GM18873 (cell line): ENCODE results near the gene MYLK.

Experiments used
- ATAC-seq: cut with Tn5 transposase; IDR thresholded peaks from one replicate; pipeline ENCODE4 v1.9.1; 2021; ENCODE audit warnings: mild to moderate bottlenecking, moderate library complexity, moderate number of reproducible peaks; ENCODE audit not compliant: unreplicated experiment, low FRiP score

The MYLK gene

DNA sequence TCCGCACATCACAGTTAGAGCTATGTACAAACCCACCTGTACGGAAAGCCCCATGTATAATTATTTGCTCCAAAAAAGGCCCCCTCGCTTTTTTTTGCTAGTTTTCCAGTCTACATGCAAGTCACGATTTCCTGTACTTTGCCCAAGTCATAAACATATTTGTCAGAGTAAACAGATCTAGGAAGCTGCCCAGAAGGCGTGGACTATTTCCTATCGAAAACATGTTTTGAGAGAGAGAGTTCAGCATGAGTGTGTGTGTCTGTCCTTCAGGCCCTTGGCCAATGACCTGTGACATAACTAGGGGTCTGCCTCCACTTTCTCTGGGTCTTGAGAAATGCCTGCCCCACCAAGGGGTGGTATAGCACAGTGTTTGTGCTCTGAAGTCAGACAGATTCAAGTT is 226.6 kb downstream of the MYLK start:
- ATAC-seq, result no peak

DNA sequence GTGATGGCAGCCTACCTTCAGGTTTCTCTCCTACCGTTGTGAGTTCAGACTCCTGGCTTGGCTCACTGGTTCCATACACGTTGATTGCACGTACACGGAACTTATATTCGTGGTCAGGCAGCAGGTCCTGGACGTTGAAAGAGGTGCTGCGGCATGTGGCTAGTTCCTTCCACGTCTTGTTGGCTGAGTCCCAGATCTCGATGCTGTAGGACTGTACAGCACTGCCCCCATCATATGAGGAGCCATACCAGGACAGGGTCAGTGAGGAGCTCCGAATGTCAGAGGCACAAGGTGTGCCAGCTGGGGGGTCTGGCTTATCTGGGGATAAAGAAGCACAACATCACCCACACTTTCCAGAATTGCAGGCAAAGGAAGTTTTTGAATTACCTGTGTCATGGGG is 227.0 kb downstream of the MYLK start:
- no peak for ATAC-seq

DNA sequence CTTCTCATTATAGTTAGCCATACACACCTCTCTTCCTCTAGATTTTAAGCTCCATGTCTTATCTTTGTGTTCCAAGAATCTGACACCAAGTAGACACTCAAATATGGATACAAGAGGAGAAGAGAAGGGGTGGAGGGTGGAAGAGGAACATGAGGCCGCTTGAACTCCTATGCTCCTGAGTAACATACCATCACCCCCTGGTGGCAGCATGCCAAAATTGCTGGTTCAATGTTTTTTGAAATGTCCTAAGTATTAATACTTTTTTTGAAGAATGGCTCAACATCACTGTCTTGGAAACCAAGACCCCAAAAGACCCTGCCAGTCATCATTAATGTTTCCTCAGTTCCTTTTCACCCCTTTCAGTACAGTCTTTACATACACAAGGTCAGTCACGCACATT is 227.4 kb downstream of the MYLK start:
- no peak for ATAC-seq

DNA sequence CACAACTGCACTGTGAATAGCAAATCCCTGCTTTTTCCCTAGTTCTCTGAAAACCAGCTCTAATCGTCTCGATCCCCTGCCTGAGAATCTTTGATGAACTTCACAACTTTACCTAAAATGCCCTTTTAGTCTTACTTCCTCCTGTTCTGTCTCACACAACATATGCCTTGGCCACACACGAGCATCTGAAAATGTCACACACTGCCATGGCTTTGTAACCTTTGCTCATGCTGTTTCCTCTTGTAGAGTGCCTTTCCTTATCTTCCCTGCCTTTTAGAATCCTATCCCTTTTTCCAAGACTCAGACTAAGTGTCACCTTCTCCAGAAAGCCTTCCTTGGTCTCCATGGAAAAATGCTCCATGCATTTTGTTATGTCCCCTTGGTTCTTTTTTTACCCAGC is 227.9 kb downstream of the MYLK start:
- no peak for ATAC-seq

DNA sequence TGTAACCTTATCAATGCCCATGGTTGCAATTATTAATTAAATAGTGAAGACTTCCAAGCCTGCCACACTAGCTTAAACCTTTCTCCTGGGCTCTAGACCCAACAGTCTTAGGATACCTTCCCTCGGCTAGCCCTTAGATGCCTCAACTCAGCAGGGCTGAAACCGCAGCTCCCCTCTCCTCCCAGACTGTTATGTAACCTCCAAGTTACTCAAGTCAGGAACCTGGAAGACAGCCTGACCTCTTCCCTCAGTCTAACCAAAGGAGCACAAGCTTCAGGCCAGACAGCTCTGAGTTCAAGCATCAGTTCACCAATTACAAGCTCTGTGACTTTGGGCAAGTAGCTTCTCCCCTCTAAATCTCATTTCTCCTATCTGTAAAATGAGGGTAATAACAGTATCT is 228.7 kb downstream of the MYLK start:
- ATAC-seq, result no peak

DNA sequence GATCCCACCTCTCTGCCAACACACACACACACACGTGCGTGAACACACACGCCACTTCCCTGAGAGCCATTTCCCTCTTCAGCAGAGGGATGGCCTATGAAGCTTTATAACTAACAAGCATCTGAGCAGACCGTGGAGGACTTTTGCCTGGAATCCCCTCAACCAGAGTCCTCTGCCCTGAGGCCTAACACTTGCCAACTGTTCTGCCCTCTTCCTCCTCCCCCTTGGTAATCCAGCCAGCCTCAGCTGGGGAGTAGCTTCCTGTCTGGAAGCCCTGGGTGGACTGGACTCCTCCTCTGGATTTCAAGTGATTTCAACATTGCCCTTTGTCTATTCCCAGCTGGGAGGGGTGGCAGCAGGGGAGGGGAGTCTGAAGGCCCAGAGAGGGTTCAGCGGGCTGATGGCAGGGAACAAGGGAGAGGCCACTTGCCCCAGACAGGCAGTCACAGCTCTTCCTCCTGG is 230.9 kb downstream of the MYLK start:
- no peak for ATAC-seq

DNA sequence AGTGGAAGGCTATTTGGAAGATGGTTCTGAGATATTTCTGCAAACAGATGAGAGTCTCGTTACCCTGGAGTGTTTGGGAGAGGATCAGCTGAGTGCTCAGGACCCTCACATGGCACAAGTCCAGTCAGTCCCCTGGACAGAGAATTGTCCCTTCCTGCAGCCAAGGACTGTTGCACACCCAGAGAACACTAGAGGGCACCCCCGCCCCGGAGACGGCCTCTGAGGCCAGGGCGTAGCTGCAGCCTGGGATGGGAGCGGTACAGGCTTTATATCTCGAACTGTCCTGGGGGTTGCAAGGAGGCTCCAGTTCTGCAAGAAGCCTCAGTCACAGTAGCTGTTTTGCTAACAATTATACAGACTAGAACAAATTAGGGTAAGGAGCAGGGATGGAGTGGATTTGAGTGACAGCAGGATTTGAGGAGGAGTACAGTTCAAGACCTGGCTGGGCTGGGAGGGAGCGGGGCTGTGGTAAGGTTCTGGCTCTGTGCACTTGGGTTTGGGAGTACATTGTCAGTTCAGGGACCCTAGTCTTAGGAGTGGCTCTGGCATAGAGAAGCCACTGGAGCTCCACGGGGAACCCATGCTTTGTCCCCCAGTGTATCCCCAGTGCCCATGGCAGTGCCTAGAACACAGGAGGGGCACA is 231.7 kb downstream of the MYLK start:
- no peak for ATAC-seq

DNA sequence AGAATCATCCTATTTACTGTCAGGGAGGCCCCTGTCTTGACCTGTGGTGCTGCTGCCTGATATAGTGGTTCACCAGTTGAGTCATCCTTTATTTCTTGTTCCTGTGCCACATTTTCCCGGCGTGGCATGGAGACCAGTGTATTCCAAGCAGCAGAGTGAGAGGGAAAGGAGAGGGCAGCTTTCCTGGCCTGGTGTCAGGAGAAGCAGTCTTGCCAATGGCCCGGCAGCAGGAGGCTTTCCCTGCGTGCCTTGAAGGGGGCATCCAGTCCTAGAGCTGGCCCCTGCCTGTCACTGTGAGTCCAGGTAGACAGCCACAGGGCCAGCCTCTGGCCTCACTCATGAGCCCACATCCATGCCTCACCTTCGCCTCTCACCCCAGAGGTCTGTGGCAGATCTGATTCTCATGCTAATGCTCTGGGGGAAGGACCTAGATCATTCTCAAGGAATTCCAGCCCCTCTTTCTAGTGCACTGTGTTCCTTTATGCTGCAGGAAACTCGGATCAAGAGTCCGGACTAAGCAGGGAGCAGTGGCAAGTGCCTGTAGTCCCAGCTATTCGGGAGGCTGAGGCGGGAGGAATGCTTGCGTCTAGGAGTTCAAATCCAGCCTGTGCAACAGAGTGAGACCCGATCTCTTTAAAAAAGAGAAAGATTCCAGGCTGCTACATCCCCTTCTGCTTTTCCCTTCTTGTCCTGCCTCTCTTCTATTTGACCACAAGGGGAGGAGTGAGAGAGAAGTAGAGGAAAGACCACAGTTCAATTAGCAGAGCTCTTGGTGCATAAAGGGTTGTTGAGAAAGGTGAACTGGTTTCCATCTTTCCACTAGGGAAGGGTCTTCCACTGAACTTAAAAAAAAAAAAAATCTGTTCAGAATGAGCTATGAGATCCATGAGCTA is 232.4 kb downstream of the MYLK start:
- no peak for ATAC-seq

DNA sequence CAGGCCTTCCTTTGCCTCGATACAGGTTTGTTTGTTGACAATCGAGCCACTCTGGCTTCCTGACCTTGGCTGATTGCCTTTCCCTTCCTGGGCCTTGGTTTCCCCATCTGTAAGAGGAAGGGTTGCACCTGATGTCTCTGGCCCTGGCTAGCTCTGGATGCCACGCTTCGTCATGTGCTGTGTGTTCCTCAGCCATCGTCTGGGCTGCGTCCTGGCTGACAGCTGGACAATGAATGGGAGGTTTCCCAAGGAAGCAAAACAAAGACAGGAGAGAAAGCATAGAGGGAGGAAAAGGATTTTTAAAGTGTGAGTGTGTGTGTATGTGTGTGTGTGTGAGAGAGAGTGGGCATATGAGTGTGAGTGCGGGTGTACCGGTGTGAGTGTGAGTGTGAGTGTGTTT is 234.0 kb downstream of the MYLK start:
- no peak for ATAC-seq

DNA sequence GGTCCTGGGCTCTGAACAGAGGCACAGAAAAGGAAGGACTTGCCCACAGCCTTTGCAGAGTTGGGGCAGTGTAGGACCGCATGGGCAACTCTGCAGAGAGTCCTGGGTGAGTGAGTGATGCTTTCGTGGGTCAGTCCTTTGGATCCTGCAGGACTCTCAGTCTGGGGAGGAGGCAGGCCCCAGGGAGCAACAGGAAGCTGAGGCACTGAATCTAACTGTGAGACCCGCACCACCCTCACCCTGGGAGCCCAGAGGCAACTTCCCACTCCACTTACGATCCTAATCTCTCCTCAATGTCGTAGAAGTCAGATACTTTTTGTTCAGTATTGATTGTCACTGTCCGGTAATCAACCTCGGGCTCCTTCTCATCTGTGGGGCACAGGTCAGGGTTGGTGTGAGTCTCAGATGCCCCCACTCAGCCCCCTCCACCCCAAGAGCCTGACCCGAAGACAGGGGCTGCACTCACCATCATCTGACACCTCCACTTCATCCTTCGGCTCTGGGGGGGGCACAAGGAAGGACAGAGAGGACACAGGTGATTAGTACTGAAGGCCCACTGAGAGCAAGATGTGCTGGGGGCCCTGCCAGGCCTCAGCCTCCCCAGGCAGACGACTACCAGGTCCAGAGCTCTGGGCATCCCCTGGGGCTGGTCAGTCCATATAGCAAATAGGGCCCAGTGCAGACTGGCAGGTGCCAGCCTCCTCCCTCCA is 235.3 kb downstream of the MYLK start:
- ATAC-seq, result no peak

DNA sequence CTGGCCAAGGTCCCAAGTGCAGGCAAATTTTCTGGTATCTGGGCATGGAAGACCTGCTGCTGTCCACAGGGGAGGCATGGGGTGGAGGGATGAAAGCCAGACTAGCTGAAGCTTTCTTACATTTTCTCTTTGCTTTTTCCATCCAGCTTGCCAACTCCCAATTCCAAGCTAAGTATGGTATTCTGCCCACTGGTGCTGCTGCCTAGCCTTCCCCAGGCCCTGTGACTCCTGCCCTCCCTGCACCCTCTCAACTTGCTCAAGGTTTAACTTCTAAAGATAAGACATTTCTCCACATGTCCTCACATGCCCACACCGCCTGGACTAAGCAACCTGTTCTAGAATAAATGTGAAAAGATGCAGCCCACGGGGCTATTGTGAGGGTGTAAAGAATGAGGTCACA is 239.8 kb downstream of the MYLK start:
- no peak for ATAC-seq

DNA sequence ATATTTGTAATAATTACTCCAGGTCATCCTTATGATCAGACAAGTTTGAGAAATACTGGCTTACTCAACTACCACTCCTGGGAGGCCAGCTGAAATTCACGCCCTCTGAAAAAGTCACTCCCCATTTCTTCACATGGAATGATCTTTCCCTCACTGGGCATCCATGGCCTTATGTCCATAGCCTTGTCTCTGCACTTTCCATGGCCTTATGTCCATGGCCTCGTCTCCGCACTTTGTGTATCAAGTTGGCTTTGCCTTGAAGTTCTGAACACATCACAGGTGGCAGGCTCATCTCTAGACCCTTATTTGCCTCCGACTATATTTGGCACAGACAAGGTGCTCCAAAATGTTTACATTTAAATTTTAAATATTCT is 241.2 kb downstream of the MYLK start:
- no peak for ATAC-seq

DNA sequence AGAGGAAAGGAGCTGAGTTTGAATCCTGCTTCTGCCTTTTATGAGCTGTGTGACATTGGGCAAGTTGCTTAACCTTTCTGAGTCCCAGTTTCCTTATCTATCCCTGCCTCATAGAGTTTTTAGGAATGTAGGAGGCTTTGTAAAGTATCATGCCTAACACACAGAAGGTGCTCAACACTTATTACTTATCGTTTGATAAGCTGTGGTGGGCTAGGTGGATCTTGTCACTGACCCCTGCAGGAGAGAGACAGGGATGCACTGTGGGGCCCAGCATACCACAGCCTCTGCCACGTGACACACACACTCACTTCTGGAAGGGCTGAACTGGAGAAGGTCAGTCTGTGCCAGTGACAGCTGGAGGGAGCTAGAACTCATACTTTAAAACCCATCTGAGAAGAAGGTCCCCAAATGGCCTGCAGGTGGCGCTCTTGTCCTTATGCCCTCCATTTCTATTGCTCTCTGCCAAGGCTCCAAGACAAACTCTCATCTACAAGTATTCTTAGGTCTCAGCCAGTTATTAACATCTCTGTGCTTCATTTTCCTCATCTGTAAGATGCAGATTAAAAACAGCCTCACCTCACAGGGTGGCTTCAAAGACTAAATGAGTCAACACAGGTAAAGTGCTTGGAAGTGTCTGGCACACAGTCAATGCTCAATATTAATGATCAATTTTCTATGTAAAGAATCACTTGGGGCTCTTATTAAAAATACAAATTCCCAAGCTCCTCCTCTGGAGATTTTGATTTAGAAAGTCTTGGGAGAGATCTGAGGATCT is 241.8 kb downstream of the MYLK start:
- no peak for ATAC-seq

DNA sequence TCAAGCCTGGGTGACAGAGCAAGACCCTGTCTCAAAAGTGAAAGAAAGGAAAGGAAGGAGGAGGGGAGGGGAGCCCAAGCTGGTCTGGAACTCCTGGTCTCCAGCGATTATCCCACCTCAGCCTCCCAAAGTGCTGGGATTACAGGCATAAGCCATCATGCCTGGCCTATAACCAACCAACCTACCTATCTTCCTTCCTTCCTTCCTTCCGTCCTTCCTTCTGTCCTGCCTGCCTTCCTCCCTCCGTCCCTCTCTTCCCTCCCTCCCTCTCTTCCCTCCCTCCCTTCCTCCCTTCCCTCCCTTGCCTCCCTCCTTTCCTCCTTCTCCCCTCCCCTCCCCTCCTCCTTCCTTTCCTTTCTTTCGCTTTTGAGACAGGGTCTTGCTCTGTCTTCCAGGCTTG is 242.6 kb downstream of the MYLK start:
- no peak for ATAC-seq

DNA sequence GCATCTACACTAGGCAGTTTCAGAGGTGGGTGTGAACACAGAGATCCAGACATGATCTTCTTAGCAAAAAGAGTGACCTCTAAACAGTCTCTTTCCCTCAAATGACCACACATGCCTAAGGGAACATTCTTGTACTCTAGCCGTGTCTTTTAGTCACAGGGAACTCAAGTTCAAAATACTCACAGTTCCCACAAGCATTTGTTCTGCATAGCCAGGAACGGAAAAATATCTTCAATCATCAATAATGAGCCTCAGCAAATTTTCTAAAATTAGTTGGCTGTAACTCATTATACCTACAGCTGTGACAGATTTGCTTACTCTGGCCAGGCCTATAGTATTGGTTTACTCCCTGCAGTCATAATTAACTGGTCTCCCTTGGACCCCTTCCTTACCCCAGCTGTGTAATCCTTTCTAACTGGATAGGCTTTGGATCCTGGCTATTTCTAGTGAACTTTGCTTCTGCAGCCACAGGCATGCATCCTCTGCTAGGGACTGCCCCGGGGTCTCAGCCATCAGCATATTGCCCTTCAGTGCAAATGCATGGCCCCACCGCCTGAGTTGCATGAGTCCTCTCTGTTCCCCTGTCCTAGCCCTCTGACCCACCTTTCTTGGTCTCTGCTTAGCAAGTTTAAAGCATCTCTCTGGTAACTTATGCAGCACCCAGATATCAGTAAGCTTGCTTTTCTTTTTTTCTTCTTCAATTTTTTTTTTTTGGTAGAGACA is 243.2 kb downstream of the MYLK start:
- ATAC-seq, result no peak

DNA sequence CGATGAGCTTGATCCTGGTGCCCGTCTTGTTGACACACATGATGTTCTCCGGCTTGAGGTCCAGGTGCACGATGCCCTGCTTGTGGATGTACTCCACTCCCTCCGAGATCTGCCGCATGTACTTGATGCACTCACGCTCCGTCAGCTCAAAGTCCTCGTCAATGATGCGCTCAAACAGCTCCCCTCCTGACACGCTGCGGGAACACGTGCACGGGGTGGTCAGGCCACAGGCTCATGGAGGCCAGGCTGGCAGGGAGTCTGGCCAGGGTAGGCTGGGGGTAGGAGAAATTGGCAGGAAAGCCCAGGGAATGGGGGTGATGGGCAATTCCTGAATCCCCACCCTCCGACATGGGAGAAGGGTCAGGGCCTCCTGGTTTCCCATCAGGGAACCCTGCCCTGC is 243.8 kb downstream of the MYLK start:
- no peak for ATAC-seq

DNA sequence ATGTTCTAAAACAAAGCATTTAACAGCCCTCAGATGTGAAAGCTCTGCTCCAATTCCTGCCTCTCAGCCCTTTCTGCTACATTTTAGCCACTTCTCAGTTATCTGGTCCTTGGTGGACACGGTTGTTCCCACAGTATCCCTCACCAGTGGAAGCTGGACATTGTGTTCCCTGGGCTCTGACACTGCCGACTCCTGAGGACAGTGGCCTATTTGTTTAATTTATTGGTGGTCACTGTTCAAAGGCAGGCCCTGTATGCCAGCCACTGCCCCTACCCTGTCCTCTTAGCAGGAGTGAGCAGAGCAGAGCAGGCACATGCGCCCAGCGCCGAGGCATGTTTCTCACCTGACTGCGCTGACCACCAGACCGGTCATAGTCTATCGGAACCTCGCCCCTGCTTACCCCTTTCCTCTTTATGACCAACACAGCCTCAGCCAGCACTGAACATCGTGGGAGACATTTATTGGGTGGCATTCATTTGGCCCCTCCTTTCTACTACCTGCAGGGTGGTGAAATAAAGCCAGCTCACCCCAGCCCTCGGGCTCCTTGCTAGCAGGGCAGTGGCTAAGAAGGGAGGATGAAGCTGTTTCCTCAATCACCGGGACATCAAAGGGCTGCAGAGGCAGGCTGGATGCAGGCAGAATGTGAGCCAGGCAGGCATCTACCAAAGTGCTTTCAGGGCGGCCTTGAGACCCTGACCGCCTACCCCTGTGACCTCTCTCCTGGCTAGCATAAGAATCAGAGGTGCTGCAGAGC is 245.0 kb downstream of the MYLK start:
- ATAC-seq, result no peak

DNA sequence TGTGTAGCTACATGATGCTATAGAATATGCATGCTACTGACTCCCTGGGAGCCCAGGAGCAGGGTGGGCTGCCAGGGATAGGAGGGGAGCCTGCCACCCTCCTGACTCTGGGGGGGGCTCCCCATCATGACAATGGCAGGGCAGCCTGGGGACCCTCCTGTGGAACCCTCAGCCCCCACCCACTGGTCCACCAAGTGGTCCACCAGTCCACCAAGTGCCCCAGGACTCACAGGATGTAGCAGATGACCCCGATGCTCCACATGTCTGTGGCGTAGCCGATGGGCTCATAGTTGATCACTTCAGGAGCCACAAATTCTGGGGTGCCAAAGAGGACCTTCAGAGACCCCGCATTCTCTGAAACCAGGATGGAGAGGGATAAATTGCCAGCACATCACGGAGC is 246.3 kb downstream of the MYLK start:
- no peak for ATAC-seq

DNA sequence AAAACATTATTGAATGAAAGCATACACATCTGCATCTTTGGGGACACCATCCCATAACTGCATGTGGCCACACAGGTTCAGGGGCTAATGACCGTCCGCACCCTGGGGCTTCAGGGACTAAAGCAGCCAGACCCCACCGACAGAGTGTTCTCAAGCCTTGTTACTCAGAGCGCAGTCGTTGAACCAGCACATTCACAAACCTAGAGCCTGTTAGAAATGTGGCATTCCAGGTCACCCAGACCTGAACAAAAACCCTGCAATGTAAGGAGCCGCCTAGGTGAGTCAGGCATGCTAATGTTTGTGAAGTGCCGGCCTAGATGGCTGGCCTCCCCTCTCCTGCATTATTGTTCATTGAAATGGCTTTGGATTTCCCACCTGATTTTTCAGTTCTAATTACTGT is 247.0 kb downstream of the MYLK start:
- ATAC-seq, result no peak
